ENCODE data around the gene ERG. TPM values are rescaled to one million over a fixed set of nuclear protein-coding genes. Genes with fewer than 3 reads are reported as not detected.

The ERG gene
- total and polyA plus RNA-seq, 2 experiments from 2014 or later, result 0.14 to 0.44 TPM

GRCh38 chr21:38359835-38360234 lies 138.4 kb downstream of the ERG start:
- Mint-ChIP-seq H3K9me3 (peaks cover 14% of the 10 kb centered on the region; the same call in 2 of the 3 replicates), H3K4me3 (no peak overlapping the region), H3K27me3 (ENCODE audit: insufficient read depth, low read depth, poor library complexity) (peaks cover 7% of the 10 kb centered on the region), H3K4me1 (peaks cover 5% of the 10 kb centered on the region), H3K27ac (no peak overlapping the region), H3K36me3 (ENCODE audit: low read depth) (no peaks in the 10 kb centered on the region; the same call in 2 of the 3 replicates)
- no peak overlapping the region for H3K27ac ChIP-seq (ENCODE audit: low read depth)
- no peaks in the 10 kb centered on the region for H3K4me1 ChIP-seq (ENCODE audit: insufficient read depth)
- H3K4me2 ChIP-seq, result no peak overlapping the region
- H3K4me3 ChIP-seq, result no peak overlapping the region
- TF ChIP-seq EZH2phosphoT487 (IDR thresholded peaks at IDR 0.05; ENCODE audit: unreplicated experiment) (no peak), ZNF331 (CRISPR knock-in tag; IDR thresholded peaks at IDR 0.05; ENCODE audit: low read depth) (no peak), JUNB (IDR thresholded peaks at IDR 0.05; ENCODE audit: unreplicated experiment) (no peak), ZNF462 (CRISPR knock-in tag; IDR thresholded peaks at IDR 0.05) (no peak), POLR2AphosphoS5 (IDR thresholded peaks at IDR 0.05; ENCODE audit: low read depth) (no peak), CREB1 (CRISPR knock-in tag; IDR thresholded peaks at IDR 0.05; ENCODE audit: low read depth) (no peak), ZNF114 (CRISPR knock-in tag; IDR thresholded peaks at IDR 0.05) (no peak), EZH2 (IDR thresholded peaks at IDR 0.05; ENCODE audit: low read depth, unreplicated experiment) (no peak), CTCF (conservative IDR thresholded peaks at IDR 0.05; ENCODE audit: low read depth in 2 of 2) (no peak), NANOG (IDR thresholded peaks at IDR 0.05; ENCODE audit: borderline replicate concordance) (no peak), ETS1 (IDR thresholded peaks at IDR 0.05) (no peak), REST (IDR thresholded peaks at IDR 0.05; ENCODE audit: unreplicated experiment) (no peak), STAT1 (IDR thresholded peaks at IDR 0.05; ENCODE audit: unreplicated experiment) (no peak)
- no peaks in the 10 kb centered on the region for H3K36me3 ChIP-seq (ENCODE audit: insufficient read depth)
- H2AFZ ChIP-seq, result no peak overlapping the region
- DNase-seq (ENCODE audit: low spot score) (no peak), ATAC-seq (no peak)
- 0 out of 2 replicates have a peak, but pooled peaks cover 4% of the 10 kb centered on the region for H3K9me2 ChIP-seq (ENCODE audit: insufficient read depth)
- no peaks in the 10 kb centered on the region for H3K79me2 ChIP-seq (replicated peaks; ENCODE audit: insufficient read depth)
- no peaks in the 10 kb centered on the region for H4K20me1 ChIP-seq (replicated peaks; ENCODE audit: insufficient read depth)
- no peaks in the 10 kb centered on the region for H3K27me3 ChIP-seq (ENCODE audit: insufficient read depth)
- no peaks in the 10 kb centered on the region for H3F3A ChIP-seq (replicated peaks; ENCODE audit: low read depth)
